Brain microvascular endothelial cell (primary cell): Measurements from ENCODE around the gene KRT1.

Experiments
- DNase-seq: peaks from one replicate; pipeline ENCODE4 v3.0.0-alpha.2; 2020
- H3K27ac ChIP-seq: fragments of 250-450 bp; sonication (Bioruptor Pico); 2 replicates; pipeline ENCODE4 v1.5.1; 2020; ENCODE audit warnings: mild to moderate bottlenecking, moderate library complexity
- H3K27me3 ChIP-seq: fragments of 250-450 bp; sonication (Bioruptor Pico); replicated peaks from 2 replicates; pipeline ENCODE4 v1.5.1; 2020; ENCODE audit warnings: mild to moderate bottlenecking
- H3K36me3 ChIP-seq: fragments of 250-450 bp; sonication (Bioruptor Pico); replicated peaks from 2 replicates; pipeline ENCODE4 v1.5.1; 2020; ENCODE audit warnings: mild to moderate bottlenecking
- H3K4me3 ChIP-seq: 2 replicates; pipeline ENCODE4 v1.5.1; 2011; ENCODE audit warnings: low read depth, mild to moderate bottlenecking, control low read depth, low read length, moderate library complexity
- CTCF ChIP-seq: IDR thresholded peaks from 2 replicates; pipeline ENCODE4 v1.5.1; 2011; ENCODE audit warnings: low read depth, mild to moderate bottlenecking, moderate library complexity, low read length, control low read depth, inconsistent platforms; ENCODE audit errors: missing control alignments
- in situ Hi-C: cut with HindIII; loops from 2 replicates; pipeline ENCODE4 v1.10.0; 2017; ENCODE audit warnings: low sequenced_read_pairs, low pct_ligation_motif_present

KRT1 gene

GRCh38 chr12:52641468-52641867, 38.7 kb downstream of the KRT1 start:
- H3K36me3 ChIP-seq, result no peaks in the 10 kb centered on the region
- H3K4me3 ChIP-seq, result no peak overlapping the region
- no peak overlapping the region for H3K27ac ChIP-seq
- H3K27me3 ChIP-seq, result peaks cover 12% of the 10 kb centered on the region
- in situ Hi-C loops, result loop anchor here (25.0 kb wide), 1 partner anchor 221 kb away; no protein-coding TSS in a partner anchor
- TF ChIP-seq CTCF, result no peak
- no peak for DNase-seq

GRCh38 chr12:52637299-52637698, 42.9 kb downstream of the KRT1 start:
- H3K4me3 ChIP-seq, result no peak overlapping the region
- in situ Hi-C loops, result loop anchor here (25.0 kb wide), 1 partner anchor 225 kb away; no protein-coding TSS in a partner anchor
- TF ChIP-seq CTCF, result no peak
- DNase-seq, result no peak
- no peaks in the 10 kb centered on the region for H3K36me3 ChIP-seq
- peaks cover 11% of the 10 kb centered on the region for H3K27me3 ChIP-seq
- no peak overlapping the region for H3K27ac ChIP-seq

GRCh38 chr12:52636592-52637258, 43.5 kb downstream of the KRT1 start:
- TF ChIP-seq CTCF, result no peak
- in situ Hi-C loops, result loop anchor here (25.0 kb wide), 1 partner anchor 226 kb away; no protein-coding TSS in a partner anchor

GRCh38 chr12:52636189-52636588, 44.0 kb downstream of the KRT1 start:
- no peak overlapping the region for H3K27ac ChIP-seq
- H3K27me3 ChIP-seq, result peaks cover 7% of the 10 kb centered on the region
- TF ChIP-seq CTCF, result no peak
- in situ Hi-C loops, result loop anchor here (25.0 kb wide), 1 partner anchor 226 kb away; no protein-coding TSS in a partner anchor
- DNase-seq, result no peak
- no peak overlapping the region for H3K4me3 ChIP-seq
- no peaks in the 10 kb centered on the region for H3K36me3 ChIP-seq

More at GRCh38 chr12:52636592-52637258, 43.5 kb downstream of the KRT1 start:
- H3K36me3 ChIP-seq, result no peaks in the 10 kb centered on the region
- DNase-seq, result no peak
- no peak overlapping the region for H3K27ac ChIP-seq
- peaks cover 9% of the 10 kb centered on the region for H3K27me3 ChIP-seq
- no peak overlapping the region for H3K4me3 ChIP-seq

GRCh38 chr12:52634266-52635056, 45.7 kb downstream of the KRT1 start:
- H3K27me3 ChIP-seq, result peaks cover 3% of the 10 kb centered on the region
- in situ Hi-C loops, result loop anchor here (25.0 kb wide), 1 partner anchor 228 kb away; no protein-coding TSS in a partner anchor
- no peak overlapping the region for H3K4me3 ChIP-seq
- DNase-seq, result no peak
- no peaks in the 10 kb centered on the region for H3K36me3 ChIP-seq
- H3K27ac ChIP-seq, result no peak overlapping the region
- no peak for TF ChIP-seq CTCF
